Liver (tissue), 3 donors: Measurements from ENCODE around the gene ARHGAP4.

ENCODE experiments used
- ATF3 ChIP-seq: IDR thresholded peaks from 2 replicates; pipeline ENCODE4 v1.6.1; 2016; ENCODE audit warnings: antibody characterized with exemption
- CTCF ChIP-seq: fragments of 150-350 bp; IDR thresholded peaks from 2 replicates; pipeline ENCODE4 v1.5.1; 2017; ENCODE audit warnings: improper control_type of control experiment, low read depth, low read length; ENCODE audit not compliant: missing input control
- EGR1 ChIP-seq, 2 donors: IDR thresholded peaks; 2 replicates each; pipeline ENCODE4 v1.6.1; 2016 to 2018; ENCODE audit warnings: antibody characterized with exemption in 2 of 2, low read depth in 2 of 2
- JUND ChIP-seq, 2 donors: IDR thresholded peaks; 2 replicates each; pipeline ENCODE4 v1.6.1; 2016; ENCODE audit warnings: antibody characterized with exemption in 2 of 2
- MAX ChIP-seq: IDR thresholded peaks from 2 replicates; pipeline ENCODE4 v1.6.1; 2016; ENCODE audit warnings: antibody characterized with exemption
- NR2F2 ChIP-seq: IDR thresholded peaks from 2 replicates; pipeline ENCODE4 v1.6.1; 2016; ENCODE audit warnings: antibody characterized with exemption
- RAD21 ChIP-seq, 2 donors: IDR thresholded peaks; 2 replicates each; pipeline ENCODE4 v1.6.1; 2016; ENCODE audit warnings: antibody characterized with exemption in 2 of 2, mild to moderate bottlenecking in 2 of 2
- REST ChIP-seq: IDR thresholded peaks from 2 replicates; pipeline ENCODE4 v1.6.1; 2016; ENCODE audit warnings: antibody characterized with exemption, mild to moderate bottlenecking
- RXRA ChIP-seq, 2 donors: IDR thresholded peaks; 2 replicates each; pipeline ENCODE4 v1.6.1; 2017 to 2018; ENCODE audit warnings: antibody characterized with exemption in 2 of 2, mild to moderate bottlenecking in 1 of 2
- SP1 ChIP-seq: IDR thresholded peaks from 2 replicates; pipeline ENCODE4 v1.6.1; 2018; ENCODE audit warnings: antibody characterized with exemption, mild to moderate bottlenecking
- TAF1 ChIP-seq: conservative IDR thresholded peaks from 2 replicates; pipeline ENCODE4 v1.6.1; 2016; ENCODE audit warnings: antibody characterized with exemption, mild to moderate bottlenecking
- TF ChIP-seq, protein P1 (sequence below): IDR thresholded peaks from 2 replicates; pipeline ENCODE4 v1.6.1; 2016; ENCODE audit warnings: antibody characterized with exemption
- donor health status: healthy.
- donor health status: healthy.

DNA sequence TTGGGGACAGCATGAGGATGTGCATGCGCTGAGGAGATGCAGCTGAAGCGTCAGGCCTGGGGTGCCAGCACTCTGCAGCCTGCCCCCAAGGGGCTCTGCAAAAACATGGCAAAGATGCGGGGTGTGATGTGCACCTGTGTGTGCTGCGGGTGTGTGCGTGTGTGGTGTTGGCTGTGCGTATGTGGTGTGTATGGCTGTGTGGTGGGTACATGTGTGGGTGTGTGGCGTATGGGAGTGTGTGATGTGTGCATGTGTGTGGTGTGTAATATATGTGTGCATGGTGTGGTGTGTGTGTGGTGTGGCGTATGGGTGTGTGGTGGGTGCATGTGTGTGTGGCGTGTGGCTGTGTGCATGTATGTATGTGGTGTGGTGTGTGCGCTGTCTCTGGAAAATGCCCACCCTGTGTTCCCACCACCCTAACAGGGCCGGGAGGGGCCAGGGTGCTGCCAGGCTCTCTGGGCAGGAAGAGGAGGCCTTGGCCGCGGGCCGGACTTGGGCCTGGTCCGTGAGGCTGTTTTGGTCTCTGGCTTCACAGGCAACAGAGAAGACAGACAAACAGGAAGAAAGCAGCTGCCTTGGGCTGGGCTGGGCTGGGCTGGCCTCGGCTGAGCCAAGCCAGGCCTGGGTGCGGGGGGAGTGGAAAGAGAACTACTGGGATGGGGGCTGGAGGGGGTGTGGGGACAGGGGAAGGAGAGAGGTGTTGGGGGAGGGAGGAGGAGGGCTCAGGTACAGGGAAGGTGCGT is 22.7 kb downstream of the ARHGAP4 start:
- TF ChIP-seq CTCF (no peak), RAD21 (IDR thresholded peaks at IDR 0.05) (no peak), EGR1 (IDR thresholded peaks at IDR 0.05; ENCODE audit: low read depth in 2 of 2) (no peak), TAF1 (no peak), MAX (no peak), ATF3 (no peak), REST (no peak), NR2F2 (no peak), SP1 (no peak), RXRA (IDR thresholded peaks at IDR 0.05) (no peak), JUND (IDR thresholded peaks at IDR 0.05) (no peak)
- TF ChIP-seq, protein P1, sequence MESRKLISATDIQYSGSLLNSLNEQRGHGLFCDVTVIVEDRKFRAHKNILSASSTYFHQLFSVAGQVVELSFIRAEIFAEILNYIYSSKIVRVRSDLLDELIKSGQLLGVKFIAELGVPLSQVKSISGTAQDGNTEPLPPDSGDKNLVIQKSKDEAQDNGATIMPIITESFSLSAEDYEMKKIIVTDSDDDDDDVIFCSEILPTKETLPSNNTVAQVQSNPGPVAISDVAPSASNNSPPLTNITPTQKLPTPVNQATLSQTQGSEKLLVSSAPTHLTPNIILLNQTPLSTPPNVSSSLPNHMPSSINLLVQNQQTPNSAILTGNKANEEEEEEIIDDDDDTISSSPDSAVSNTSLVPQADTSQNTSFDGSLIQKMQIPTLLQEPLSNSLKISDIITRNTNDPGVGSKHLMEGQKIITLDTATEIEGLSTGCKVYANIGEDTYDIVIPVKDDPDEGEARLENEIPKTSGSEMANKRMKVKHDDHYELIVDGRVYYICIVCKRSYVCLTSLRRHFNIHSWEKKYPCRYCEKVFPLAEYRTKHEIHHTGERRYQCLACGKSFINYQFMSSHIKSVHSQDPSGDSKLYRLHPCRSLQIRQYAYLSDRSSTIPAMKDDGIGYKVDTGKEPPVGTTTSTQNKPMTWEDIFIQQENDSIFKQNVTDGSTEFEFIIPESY, result no peak
